Activated CD8-positive, alpha-beta memory T cell treated with anti-CD3 and anti-CD28 coated beads, Interleukin-2, amount 10 ng/mL, durations not matched to agents 7 days and 5 days (primary cell): ENCODE data around the gene ALDH7A1. TPM values are rescaled to one million over a fixed set of nuclear protein-coding genes. Genes with fewer than 3 reads are reported as not detected.
"Not testable (repeated sequence)": the region's sequence is repeated elsewhere in the genome, so short reads cannot be mapped to it uniquely, and the experiment has no call there.

Experiments
- ATAC-seq: fragments of 150-1000 bp; cut with Tn5 transposase; one replicate; pipeline ENCODE4 v1.10.0; 2021; ENCODE audit warnings: moderate library complexity
- CTCF ChIA-PET: fragments of 350-600 bp; sonication (Branson Sonifier 250); formaldehyde crosslinking; loops from one replicate; lab custom pipeline; 2021; ENCODE audit warnings: antibody characterized with exemption; lab: Charles Lee
- DNase-seq: peaks from one replicate; pipeline ENCODE4 v3.0.0-alpha.2; 2020
- H3K27ac Mint-ChIP-seq: one replicate; pipeline ENCODE4 v1.8.0; 2021; ENCODE audit warnings: mild to moderate bottlenecking, mixed read lengths
- H3K27me3 Mint-ChIP-seq: one replicate; pipeline ENCODE4 v1.8.0; 2021; ENCODE audit warnings: mixed read lengths
- H3K36me3 Mint-ChIP-seq: one replicate; pipeline ENCODE4 v1.8.0; 2021; ENCODE audit warnings: mild to moderate bottlenecking, mixed read lengths
- H3K4me1 Mint-ChIP-seq: one replicate; pipeline ENCODE4 v1.8.0; 2021; ENCODE audit warnings: mixed read lengths
- H3K4me3 Mint-ChIP-seq: one replicate; pipeline ENCODE4 v1.8.0; 2021; ENCODE audit warnings: mild to moderate bottlenecking, moderate library complexity, mixed read lengths
- H3K9me3 Mint-ChIP-seq: one replicate; pipeline ENCODE4 v1.8.0; 2022; ENCODE audit warnings: low read depth, mixed read lengths
- total RNA-seq, 2 experiments: library from RNA; stranded (reverse); gene quantifications; one replicate each; pipeline ENCODE4 v1.2.3, GENCODE V29; 2021

Gene ALDH7A1
- total RNA-seq, 2 experiments from 2014 or later: 2.6 to 2.8 TPM

- no peak for ATAC-seq
- no peak for DNase-seq
- Mint-ChIP-seq H3K4me3 (no peak overlapping the region), H3K9me3 (no peaks in the 10 kb centered on the region), H3K4me1 (no peaks in the 10 kb centered on the region), H3K27ac (no peak overlapping the region), H3K36me3 (no peaks in the 10 kb centered on the region), H3K27me3 (peaks cover 14% of the 10 kb centered on the region)
- CTCF ChIA-PET: interaction anchor here (0.6 kb wide), 1 partner anchor 31 kb away, joined by 3 read pairs; no protein-coding TSS in a partner anchor
Observed at GRCh38 chr5:126587551-126588390, 7.2 kb downstream of the ALDH7A1 start.

GRCh38 chr5:126583761-126584160 lies 11.3 kb downstream of the ALDH7A1 start:
- Mint-ChIP-seq H3K27me3 (peaks cover 7% of the 10 kb centered on the region), H3K9me3 (no peaks in the 10 kb centered on the region), H3K36me3 (no peaks in the 10 kb centered on the region), H3K4me3 (no peak overlapping the region), H3K4me1 (no peaks in the 10 kb centered on the region), H3K27ac (no peak overlapping the region)
- ATAC-seq: no peak
- CTCF ChIA-PET: no interaction called here
- no peak for DNase-seq

- CTCF ChIA-PET: no interaction called here
Observed at GRCh38 chr5:126579716-126580115, 15.3 kb downstream of the ALDH7A1 start.

GRCh38 chr5:126577415-126577814 lies 17.6 kb downstream of the ALDH7A1 start:
- no peaks in the 10 kb centered on the region for H3K4me1 Mint-ChIP-seq
- CTCF ChIA-PET: no interaction called here
- H3K4me3 Mint-ChIP-seq: no peak overlapping the region
- no peak overlapping the region for H3K27ac Mint-ChIP-seq
- no peaks in the 10 kb centered on the region for H3K9me3 Mint-ChIP-seq
- H3K36me3 Mint-ChIP-seq: no peaks in the 10 kb centered on the region
- no peaks in the 10 kb centered on the region for H3K27me3 Mint-ChIP-seq
- ATAC-seq (no peak), DNase-seq (no peak)

More at GRCh38 chr5:126579716-126580115, 15.3 kb downstream of the ALDH7A1 start:
- Mint-ChIP-seq H3K4me3 (no peak overlapping the region), H3K9me3 (no peaks in the 10 kb centered on the region), H3K27ac (no peak overlapping the region), H3K36me3 (no peaks in the 10 kb centered on the region), H3K4me1 (no peaks in the 10 kb centered on the region), H3K27me3 (peaks cover 5% of the 10 kb centered on the region)
- no peak for DNase-seq
- ATAC-seq: no peak

GRCh38 chr5:126576974-126577373 lies 18.0 kb downstream of the ALDH7A1 start:
- H3K27ac Mint-ChIP-seq: no peak overlapping the region
- no peaks in the 10 kb centered on the region for H3K4me1 Mint-ChIP-seq
- no peaks in the 10 kb centered on the region for H3K27me3 Mint-ChIP-seq
- H3K9me3 Mint-ChIP-seq: no peaks in the 10 kb centered on the region
- no peak overlapping the region for H3K4me3 Mint-ChIP-seq
- CTCF ChIA-PET: no interaction called here
- ATAC-seq: no peak
- DNase-seq: no peak
- no peaks in the 10 kb centered on the region for H3K36me3 Mint-ChIP-seq

- CTCF ChIA-PET: interaction anchor here (1.4 kb wide), 1 partner anchor 25 kb away, joined by 4 read pairs; the partner anchor contains the start of gene PHAX
- H3K27ac Mint-ChIP-seq: no peak overlapping the region
- ATAC-seq: no peak
Observed at GRCh38 chr5:126575644-126576043, 19.4 kb downstream of the ALDH7A1 start.

GRCh38 chr5:126568206-126568755 lies 26.7 kb downstream of the ALDH7A1 start:
- CTCF ChIA-PET: no interaction called here
- no peaks in the 10 kb centered on the region for H3K9me3 Mint-ChIP-seq
- H3K36me3 Mint-ChIP-seq: no peaks in the 10 kb centered on the region
- no peak overlapping the region for H3K4me3 Mint-ChIP-seq
- H3K27ac Mint-ChIP-seq: no peak overlapping the region
- DNase-seq (no peak), ATAC-seq (no peak)
- peaks cover 5% of the 10 kb centered on the region for H3K27me3 Mint-ChIP-seq
- no peaks in the 10 kb centered on the region for H3K4me1 Mint-ChIP-seq

More at GRCh38 chr5:126575644-126576043, 19.4 kb downstream of the ALDH7A1 start:
- Mint-ChIP-seq H3K4me1 (no peaks in the 10 kb centered on the region), H3K36me3 (no peaks in the 10 kb centered on the region), H3K27me3 (no peaks in the 10 kb centered on the region), H3K9me3 (no peaks in the 10 kb centered on the region), H3K4me3 (no peak overlapping the region)
- no peak for DNase-seq

GRCh38 chr5:126562823-126563222 lies 32.2 kb downstream of the ALDH7A1 start:
- ATAC-seq: no peak
- no peak overlapping the region for H3K4me3 Mint-ChIP-seq
- H3K4me1 Mint-ChIP-seq: no peaks in the 10 kb centered on the region
- H3K9me3 Mint-ChIP-seq: no peaks in the 10 kb centered on the region
- H3K27me3 Mint-ChIP-seq: peaks cover 2% of the 10 kb centered on the region
- no peak overlapping the region for H3K27ac Mint-ChIP-seq
- CTCF ChIA-PET: interaction anchor here (1.5 kb wide), 1 partner anchor 24 kb away, joined by 3 read pairs; no protein-coding TSS in a partner anchor
- no peak for DNase-seq
- no peaks in the 10 kb centered on the region for H3K36me3 Mint-ChIP-seq

GRCh38 chr5:126561908-126562307 lies 33.1 kb downstream of the ALDH7A1 start:
- no peaks in the 10 kb centered on the region for H3K36me3 Mint-ChIP-seq

GRCh38 chr5:126555101-126555500 lies 39.9 kb downstream of the ALDH7A1 start:
- not testable (repeated sequence) for H3K4me3 Mint-ChIP-seq, ATAC-seq, H3K4me1 Mint-ChIP-seq, H3K36me3 Mint-ChIP-seq, H3K27ac Mint-ChIP-seq, H3K9me3 Mint-ChIP-seq, H3K27me3 Mint-ChIP-seq, DNase-seq
- CTCF ChIA-PET: interaction anchor here (1.4 kb wide), 1 partner anchor 217 kb away, joined by 3 read pairs; no protein-coding TSS in a partner anchor

More at GRCh38 chr5:126561908-126562307, 33.1 kb downstream of the ALDH7A1 start:
- CTCF ChIA-PET: no interaction called here
- DNase-seq (no peak), ATAC-seq (no peak)
- no peaks in the 10 kb centered on the region for H3K9me3 Mint-ChIP-seq
- no peak overlapping the region for H3K4me3 Mint-ChIP-seq
- no peaks in the 10 kb centered on the region for H3K4me1 Mint-ChIP-seq
- H3K27me3 Mint-ChIP-seq: peaks cover 2% of the 10 kb centered on the region
- no peak overlapping the region for H3K27ac Mint-ChIP-seq

- no peaks in the 10 kb centered on the region for H3K36me3 Mint-ChIP-seq
- CTCF ChIA-PET: no interaction called here
- DNase-seq: no peak
- no peak for ATAC-seq
- no peaks in the 10 kb centered on the region for H3K4me1 Mint-ChIP-seq
- H3K9me3 Mint-ChIP-seq: no peaks in the 10 kb centered on the region
- no peak overlapping the region for H3K27ac Mint-ChIP-seq
- no peak overlapping the region for H3K4me3 Mint-ChIP-seq
- H3K27me3 Mint-ChIP-seq: no peaks in the 10 kb centered on the region
Observed at GRCh38 chr5:126552614-126553013, 42.4 kb downstream of the ALDH7A1 start.

- peak; percentile 58 for DNase-seq
Observed at GRCh38 chr5:126544087-126544740, 50.8 kb downstream of the ALDH7A1 start.

GRCh38 chr5:126543660-126544059 lies 51.4 kb downstream of the ALDH7A1 start:
- Mint-ChIP-seq H3K9me3 (no peaks in the 10 kb centered on the region), H3K27ac (no peak overlapping the region), H3K4me3 (no peak overlapping the region), H3K36me3 (no peaks in the 10 kb centered on the region), H3K27me3 (peaks cover 9% of the 10 kb centered on the region), H3K4me1 (peaks cover 2% of the 10 kb centered on the region)
- DNase-seq (no peak), ATAC-seq (no peak)
- CTCF ChIA-PET: interaction anchor here (0.7 to 6.6 kb wide), 5 partner anchors 10 to 206 kb away, joined by 3 to 49 read pairs (median 4); partner anchors contain the start of gene PHAX

More at GRCh38 chr5:126544087-126544740, 50.8 kb downstream of the ALDH7A1 start:
- CTCF ChIA-PET: interaction anchor here (0.7 to 6.6 kb wide), 3 partner anchors 10 to 206 kb away, joined by 3 to 49 read pairs (median 4); no protein-coding TSS in a partner anchor
- H3K4me1 Mint-ChIP-seq: peaks cover 2% of the 10 kb centered on the region
- peaks cover 9% of the 10 kb centered on the region for H3K27me3 Mint-ChIP-seq
- H3K27ac Mint-ChIP-seq: no peak overlapping the region
- no peak overlapping the region for H3K4me3 Mint-ChIP-seq
- H3K36me3 Mint-ChIP-seq: no peaks in the 10 kb centered on the region
- ATAC-seq: peak; percentile 39
- no peaks in the 10 kb centered on the region for H3K9me3 Mint-ChIP-seq
